Left ventricle myocardium inferior (tissue), 1 donor: ENCODE results near the gene CCDC8. TPM values are rescaled to one million over a fixed set of nuclear protein-coding genes. Genes with fewer than 3 reads are reported as not detected.

Experiments
- DNase-seq: peaks from one replicate; pipeline ENCODE4 v3.0.0-alpha.2; 2020
- H3K27ac ChIP-seq: fragments of 200-600 bp; replicated peaks from 2 replicates; pipeline ENCODE4 v1.8.0; 2021
- H3K27me3 ChIP-seq: fragments of 200-600 bp; 2 replicates; pipeline ENCODE4 v1.8.0; 2021; ENCODE audit warnings: low read depth
- H3K36me3 ChIP-seq: fragments of 200-600 bp; 2 replicates; pipeline ENCODE4 v1.8.0; 2021
- H3K4me1 ChIP-seq: fragments of 200-600 bp; 2 replicates; pipeline ENCODE4 v1.8.0; 2021
- H3K4me3 ChIP-seq: fragments of 200-600 bp; 2 replicates; pipeline ENCODE4 v1.8.0; 2021; ENCODE audit warnings: mild to moderate bottlenecking, moderate library complexity
- H3K9me3 ChIP-seq: fragments of 200-600 bp; replicated peaks from 2 replicates; pipeline ENCODE4 v1.8.0; 2021
- intact Hi-C: fragments of 100-400 bp; cut with micrococcal nuclease; formaldehyde crosslinking; loops from one replicate; pipeline ENCODE4 v1.11.0; 2022
- total RNA-seq: library from RNA; stranded (reverse); fragmentation: NEBNext Ultra II Directional; extraction: Animal tissue kit (Norgen Biotek cat#: 25700); gene quantifications from one replicate; pipeline ENCODE4 v1.2.1, GENCODE V29; 2021
- TF ChIP-seq, protein P1 (sequence below): fragments of 200-600 bp; IDR thresholded peaks from 2 replicates; pipeline ENCODE4 v1.8.0; 2021; ENCODE audit warnings: antibody characterized with exemption, mild to moderate bottlenecking, borderline replicate concordance
- donor health status: DM: no; HTN: yes; CAD: no; lungs with severe emphysema.

CCDC8 gene
- total RNA-seq, 1 donor from 2014 or later, result 30.8 TPM

DNA sequence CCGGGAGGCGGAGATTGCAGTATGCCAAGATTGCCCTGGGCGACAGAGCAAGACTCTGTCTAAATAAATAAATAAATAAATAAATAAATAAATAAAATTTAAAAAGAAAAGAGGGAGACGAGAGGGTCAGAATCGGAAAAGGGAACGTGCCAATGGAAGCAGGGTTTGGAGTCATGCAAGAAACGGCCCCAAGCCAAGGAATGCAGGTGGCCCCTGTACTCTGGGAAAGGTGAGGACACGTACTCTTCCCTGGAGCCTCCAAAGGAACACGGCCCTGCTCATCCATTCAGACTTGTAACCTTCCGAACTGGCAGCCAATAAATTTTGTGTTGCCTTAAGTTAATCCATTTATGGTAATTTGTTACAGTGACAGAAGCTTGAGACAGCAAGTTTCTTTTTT, 35.2 kb upstream of the CCDC8 start:
- Histone ChIP-seq H3K4me1 (peaks cover 10% of the 10 kb centered on the region), H3K4me3 (no peak overlapping the region), H3K27me3 (no peaks in the 10 kb centered on the region), H3K9me3 (peaks cover 3% of the 10 kb centered on the region), H3K27ac (no peak overlapping the region), H3K36me3 (no peaks in the 10 kb centered on the region)
- TF ChIP-seq, protein P1, sequence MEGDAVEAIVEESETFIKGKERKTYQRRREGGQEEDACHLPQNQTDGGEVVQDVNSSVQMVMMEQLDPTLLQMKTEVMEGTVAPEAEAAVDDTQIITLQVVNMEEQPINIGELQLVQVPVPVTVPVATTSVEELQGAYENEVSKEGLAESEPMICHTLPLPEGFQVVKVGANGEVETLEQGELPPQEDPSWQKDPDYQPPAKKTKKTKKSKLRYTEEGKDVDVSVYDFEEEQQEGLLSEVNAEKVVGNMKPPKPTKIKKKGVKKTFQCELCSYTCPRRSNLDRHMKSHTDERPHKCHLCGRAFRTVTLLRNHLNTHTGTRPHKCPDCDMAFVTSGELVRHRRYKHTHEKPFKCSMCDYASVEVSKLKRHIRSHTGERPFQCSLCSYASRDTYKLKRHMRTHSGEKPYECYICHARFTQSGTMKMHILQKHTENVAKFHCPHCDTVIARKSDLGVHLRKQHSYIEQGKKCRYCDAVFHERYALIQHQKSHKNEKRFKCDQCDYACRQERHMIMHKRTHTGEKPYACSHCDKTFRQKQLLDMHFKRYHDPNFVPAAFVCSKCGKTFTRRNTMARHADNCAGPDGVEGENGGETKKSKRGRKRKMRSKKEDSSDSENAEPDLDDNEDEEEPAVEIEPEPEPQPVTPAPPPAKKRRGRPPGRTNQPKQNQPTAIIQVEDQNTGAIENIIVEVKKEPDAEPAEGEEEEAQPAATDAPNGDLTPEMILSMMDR, result no peak
- intact Hi-C loops, result no loop called here
- no peak for DNase-seq

DNA sequence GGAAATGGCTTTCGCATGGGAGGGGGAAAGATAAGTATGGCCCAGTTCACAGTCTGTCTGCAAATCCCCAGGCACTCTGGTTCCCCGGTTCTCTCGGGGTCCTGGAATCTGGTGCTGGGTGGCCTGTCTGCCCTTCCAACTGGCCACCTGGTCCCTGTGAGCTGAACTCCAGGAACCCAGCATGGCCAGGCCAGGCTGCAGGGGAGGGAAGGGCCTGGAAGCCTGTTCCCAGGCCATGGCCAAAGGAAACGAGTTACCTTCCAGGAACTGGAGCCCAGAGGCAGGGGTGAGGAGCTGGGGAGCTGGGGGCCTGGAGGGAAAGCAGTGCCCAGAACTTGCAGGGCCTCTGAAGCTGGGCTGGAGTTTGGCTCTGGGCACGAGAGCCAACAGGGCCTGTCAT, 34.5 kb upstream of the CCDC8 start:
- Histone ChIP-seq H3K4me1 (peaks cover 15% of the 10 kb centered on the region), H3K27ac (peak overlapping the region; percentile 41), H3K27me3 (no peaks in the 10 kb centered on the region), H3K4me3 (no peak overlapping the region), H3K36me3 (no peaks in the 10 kb centered on the region), H3K9me3 (peaks cover 3% of the 10 kb centered on the region)
- TF ChIP-seq, protein P1, result no peak
- peak; percentile 46 for DNase-seq
- intact Hi-C loops, result no loop called here

DNA sequence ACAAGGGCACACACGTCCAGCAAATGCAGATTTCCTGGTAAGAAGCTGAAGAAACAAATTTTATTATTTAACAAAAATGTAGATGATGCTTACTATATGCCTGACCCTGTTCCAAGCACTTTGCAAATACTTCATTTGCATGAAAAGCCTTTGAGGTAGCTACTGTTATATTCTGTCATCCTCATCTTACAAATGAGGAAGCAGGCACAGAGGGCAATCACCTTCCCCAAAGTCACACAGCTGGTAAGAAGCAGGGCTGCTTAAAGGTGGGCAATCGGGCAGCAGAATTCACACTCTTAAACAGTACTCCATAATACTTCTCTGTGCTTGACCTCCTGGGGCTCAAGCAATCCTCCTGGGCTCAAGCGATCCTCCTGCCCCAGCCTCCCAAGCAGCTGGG, 33.6 kb upstream of the CCDC8 start:
- no peak for DNase-seq
- peak overlapping the region; percentile 41 for H3K27ac ChIP-seq
- no peaks in the 10 kb centered on the region for H3K27me3 ChIP-seq
- H3K9me3 ChIP-seq, result peaks cover 3% of the 10 kb centered on the region
- TF ChIP-seq, protein P1, result no peak
- intact Hi-C loops, result no loop called here
- H3K4me1 ChIP-seq, result peaks cover 23% of the 10 kb centered on the region
- no peaks in the 10 kb centered on the region for H3K36me3 ChIP-seq
- H3K4me3 ChIP-seq, result no peak overlapping the region

DNA sequence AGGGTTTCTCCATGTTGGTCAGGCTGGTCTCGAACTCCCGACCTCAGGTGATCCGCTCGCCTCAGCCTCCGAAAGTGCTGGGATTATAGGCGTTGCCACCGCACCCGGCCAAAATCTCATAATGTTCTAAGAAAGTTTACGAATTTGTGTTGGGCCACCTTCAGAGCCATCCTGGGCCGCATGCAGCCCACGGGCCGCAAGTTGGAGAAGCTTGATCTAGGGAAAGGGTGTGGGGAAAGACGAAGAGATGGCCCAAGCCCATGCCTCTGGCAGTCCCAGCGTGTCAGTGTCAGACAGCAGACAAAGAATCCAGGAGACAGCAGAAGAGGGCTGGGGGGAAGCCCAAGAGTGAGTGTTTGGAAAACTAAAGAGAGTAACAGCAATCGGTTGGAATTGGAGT, 32.7 kb upstream of the CCDC8 start:
- no peaks in the 10 kb centered on the region for H3K27me3 ChIP-seq
- no peaks in the 10 kb centered on the region for H3K36me3 ChIP-seq
- no peak overlapping the region for H3K27ac ChIP-seq
- H3K4me3 ChIP-seq, result no peak overlapping the region
- intact Hi-C loops, result no loop called here
- TF ChIP-seq, protein P1, result no peak
- peaks cover 24% of the 10 kb centered on the region for H3K4me1 ChIP-seq
- H3K9me3 ChIP-seq, result peaks cover 3% of the 10 kb centered on the region
- no peak for DNase-seq

DNA sequence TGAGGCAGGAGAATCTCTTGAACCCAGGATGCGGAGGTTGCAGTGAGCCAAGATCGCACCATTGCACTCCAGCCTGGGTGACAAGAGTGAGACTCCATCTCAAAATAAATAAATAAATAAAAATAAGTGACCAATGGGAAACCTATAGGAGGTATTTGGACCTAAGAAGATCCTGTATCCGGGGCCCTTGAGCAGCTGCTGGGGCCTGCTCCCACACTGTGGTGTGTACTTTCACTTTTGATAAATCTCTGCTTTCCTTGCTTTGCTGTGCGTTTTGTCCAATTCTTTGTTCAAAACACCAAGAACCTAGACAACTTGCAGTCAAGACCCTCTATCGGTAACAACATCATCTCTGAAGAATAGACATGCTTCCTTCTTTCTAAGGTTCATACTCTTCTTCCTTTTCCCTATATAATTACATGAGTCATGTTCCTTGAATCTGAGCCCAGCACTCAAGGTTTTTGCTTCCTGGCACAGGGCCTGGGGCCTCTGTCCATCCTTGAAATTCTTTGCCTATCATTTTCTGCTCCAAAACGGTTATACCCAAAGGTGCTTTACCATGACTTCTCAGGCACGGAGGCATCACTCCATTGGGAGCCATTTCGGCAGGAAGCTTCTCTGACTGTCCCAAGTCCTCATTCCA, 29.6 kb upstream of the CCDC8 start:
- peak overlapping the region; percentile 40 for H3K27ac ChIP-seq
- DNase-seq, result no peak
- TF ChIP-seq, protein P1, result no peak
- peaks cover 19% of the 10 kb centered on the region for H3K4me1 ChIP-seq
- H3K36me3 ChIP-seq, result no peaks in the 10 kb centered on the region
- intact Hi-C loops, result no loop called here
- H3K27me3 ChIP-seq, result no peaks in the 10 kb centered on the region
- H3K4me3 ChIP-seq, result no peak overlapping the region
- H3K9me3 ChIP-seq, result no peaks in the 10 kb centered on the region
